AG09309 (cell line): ENCODE results near the gene PRELID2.

Experiments used
- DNase-seq: peaks from one replicate; pipeline ENCODE4 v3.0.0-alpha.2; 2010; ENCODE audit warnings: low read depth
- H3K4me3 ChIP-seq: 2 replicates; pipeline ENCODE4 v1.5.1; 2011; ENCODE audit warnings: mild to moderate bottlenecking, low read depth, low read length, moderate library complexity; ENCODE audit not compliant: control insufficient read depth
- CTCF ChIP-seq: IDR thresholded peaks from 2 replicates; pipeline ENCODE4 v1.5.1; 2011; ENCODE audit warnings: mild to moderate bottlenecking, low read depth, low read length, inconsistent platforms; ENCODE audit not compliant: insufficient read depth, control insufficient read depth; ENCODE audit errors: missing control alignments

PRELID2 gene

GRCh38 chr5:145863003-145863402 is 27.9 kb upstream of the PRELID2 start:
- H3K4me3 ChIP-seq, result no peak overlapping the region
- DNase-seq, result no peak
- TF ChIP-seq CTCF, result no peak

DNA sequence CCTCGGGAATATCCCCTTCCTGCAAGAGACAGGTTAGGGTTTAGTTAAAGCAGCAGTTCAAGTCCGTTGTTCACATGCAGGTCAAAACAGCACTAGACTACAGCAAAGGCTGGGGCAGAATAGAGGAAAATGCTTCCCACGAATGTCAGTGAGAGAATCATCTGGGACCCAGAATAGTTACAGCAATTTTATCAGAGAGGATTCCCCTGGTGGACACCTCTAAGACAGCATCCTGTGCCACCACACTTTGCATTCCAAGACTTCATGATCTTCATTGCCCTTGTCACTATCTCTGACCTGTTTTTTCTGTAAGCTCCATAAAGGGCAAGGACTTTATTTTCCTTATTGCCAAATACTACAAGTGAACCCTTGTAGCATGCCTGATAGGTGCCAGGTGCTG is 24.8 kb upstream of the PRELID2 start:
- no peak for DNase-seq
- TF ChIP-seq CTCF, result no peak

DNA sequence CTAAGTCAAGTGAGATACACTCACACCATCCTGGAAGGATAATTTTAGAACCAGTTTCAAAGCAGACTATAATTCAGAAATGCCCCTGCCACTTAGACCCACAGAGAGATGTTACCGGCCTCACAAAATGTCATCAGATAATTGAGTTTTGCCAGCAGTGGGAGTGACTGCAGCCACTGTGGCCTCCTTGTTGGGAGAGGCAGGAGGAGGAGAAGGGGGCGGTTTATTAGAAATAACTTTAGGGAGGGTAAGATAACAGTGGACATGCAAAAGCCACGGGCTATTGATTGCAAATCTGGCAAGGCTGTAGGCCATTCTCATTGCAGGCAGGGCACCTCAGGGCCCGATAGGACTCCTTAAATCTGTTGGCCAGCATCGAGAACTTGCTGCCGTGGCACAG is 24.3 kb upstream of the PRELID2 start:
- DNase-seq, result no peak
- H3K4me3 ChIP-seq, result no peak overlapping the region
- no peak for TF ChIP-seq CTCF

More for the DNA sequence above, 24.8 kb upstream of the PRELID2 start:
- no peak overlapping the region for H3K4me3 ChIP-seq

DNA sequence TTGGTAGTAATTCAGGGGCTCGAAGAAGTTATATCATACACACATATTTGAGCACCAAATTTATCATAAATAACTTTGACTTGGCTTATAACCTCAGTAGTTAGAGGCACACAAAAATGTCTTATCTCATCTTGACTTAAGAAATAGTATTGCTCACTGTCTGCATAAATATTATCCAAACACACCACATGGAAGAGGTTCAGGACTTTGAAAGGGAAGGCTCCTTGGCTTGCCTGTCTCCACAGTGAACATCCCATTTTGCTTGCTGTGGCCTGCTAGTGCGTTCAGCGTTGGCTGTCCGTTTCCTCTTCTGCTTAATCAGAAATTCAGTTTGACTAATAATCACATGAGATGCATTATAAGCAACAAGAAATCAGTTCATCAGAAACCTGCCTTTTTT is 23.8 kb upstream of the PRELID2 start:
- no peak for DNase-seq
- no peak overlapping the region for H3K4me3 ChIP-seq
- TF ChIP-seq CTCF, result no peak

DNA sequence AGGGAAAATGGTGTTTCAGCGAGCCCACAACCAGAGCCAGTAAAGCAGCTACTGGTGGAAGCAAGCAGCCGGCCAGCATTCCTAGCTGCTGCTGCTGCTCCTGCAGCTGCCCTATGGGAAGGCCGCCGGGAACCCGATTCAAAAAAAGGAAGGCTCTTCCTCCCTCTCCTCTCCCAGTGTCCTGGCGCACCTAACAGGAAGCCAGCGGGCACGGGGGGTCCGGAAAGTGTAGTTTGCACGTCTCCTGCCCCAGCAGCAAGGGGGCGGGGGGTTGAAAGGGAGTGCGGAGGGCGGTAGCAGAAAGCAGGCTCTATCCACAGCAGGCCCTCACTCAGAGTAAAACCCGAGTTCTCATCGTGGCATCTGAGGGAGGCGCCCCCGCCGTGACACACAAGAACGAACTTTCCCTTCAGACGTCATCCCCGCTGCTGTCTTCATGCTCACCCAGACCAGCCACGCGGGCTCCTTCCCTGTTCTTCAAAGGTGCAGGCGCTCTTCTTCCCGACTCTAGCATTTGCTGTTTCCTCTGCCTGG is 21.2 kb upstream of the PRELID2 start:
- H3K4me3 ChIP-seq, result no peak overlapping the region; the same call in 1 of the 2 replicates
- no peak for DNase-seq
- no peak for TF ChIP-seq CTCF

- H3K4me3 ChIP-seq, result no peak overlapping the region
- TF ChIP-seq CTCF, result no peak
- no peak for DNase-seq
Measured at GRCh38 chr5:145855763-145856267, 20.7 kb upstream of the PRELID2 start.
